NT2/D1 (cell line): Measurements from ENCODE around the gene PCSK6.

Experiments
- YY1 ChIP-seq: IDR thresholded peaks from 2 replicates; pipeline ENCODE4 v1.6.1; 2011; ENCODE audit not compliant: insufficient read length, insufficient read depth
- ZNF274 ChIP-seq: IDR thresholded peaks from 2 replicates; pipeline ENCODE4 v1.6.1; 2011; ENCODE audit warnings: mild to moderate bottlenecking, low read depth, low read length

DNA sequence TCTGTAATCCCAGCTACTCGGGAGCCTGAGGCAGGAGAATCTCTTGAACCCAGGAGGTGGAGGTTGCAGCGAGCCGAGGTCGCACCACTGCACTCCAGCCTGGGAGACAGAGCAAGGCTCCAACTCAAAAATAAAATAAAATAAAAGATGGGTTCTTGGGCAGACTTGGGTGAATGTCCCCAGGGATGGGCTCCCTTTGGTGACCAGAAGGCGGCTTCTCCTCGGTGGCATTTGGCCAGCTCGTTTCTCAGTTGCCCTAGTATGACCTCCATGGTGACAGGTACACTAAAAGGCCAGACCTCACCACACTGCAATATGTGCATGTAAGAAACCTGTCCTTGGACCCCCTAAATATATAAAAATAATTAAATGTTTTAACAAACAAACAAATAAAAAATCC lies 118.4 kb downstream of the PCSK6 start:
- no peak for TF ChIP-seq ZNF274
- no peak for TF ChIP-seq YY1
